WTC11 (cell line): ENCODE results near the gene MRPL34. TPM values are rescaled to one million over a fixed set of nuclear protein-coding genes. Genes with fewer than 3 reads are reported as not detected.
A peak's percentile ranks its signal among the peaks of the same experiment; 100 is the strongest.

Experiments
- ATAC-seq: fragments of 200-7000 bp; cut with Tn5 transposase; 2 replicates; pipeline ENCODE4 v1.10.0; 2021; ENCODE audit warnings: mild to moderate bottlenecking, moderate library complexity
- CTCF ChIA-PET: fragments of 300-600 bp; sonication (Branson Sonifier 250); formaldehyde crosslinking; loops from one replicate; lab custom pipeline; 2021; ENCODE audit warnings: antibody characterized with exemption; lab: Charles Lee
- POLR2A ChIA-PET: fragments of 350-600 bp; sonication (Branson Sonifier 250); formaldehyde crosslinking; loops from one replicate; lab custom pipeline; 2021; ENCODE audit warnings: antibody characterized with exemption; lab: Charles Lee
- DNase-seq: peaks from one replicate; pipeline ENCODE4 v3.0.0; 2021; ENCODE audit warnings: low spot score
- H3K27ac Mint-ChIP-seq: 2 replicates; pipeline ENCODE4 v1.8.0; 2021; ENCODE audit warnings: mixed read lengths
- H3K27me3 Mint-ChIP-seq: 2 replicates; pipeline ENCODE4 v1.8.0; 2021; ENCODE audit warnings: low read depth, mild to moderate bottlenecking, moderate library complexity, mixed read lengths
- H3K36me3 Mint-ChIP-seq: 2 replicates; pipeline ENCODE4 v1.8.0; 2021; ENCODE audit warnings: mixed read lengths
- H3K4me1 Mint-ChIP-seq: 2 replicates; pipeline ENCODE4 v1.8.0; 2022; ENCODE audit warnings: mixed read lengths
- H3K4me3 Mint-ChIP-seq: 2 replicates; pipeline ENCODE4 v1.8.0; 2021; ENCODE audit warnings: mild to moderate bottlenecking, moderate library complexity, mixed read lengths
- H3K9me3 Mint-ChIP-seq: 2 replicates; pipeline ENCODE4 v1.8.0; 2021; ENCODE audit warnings: mixed read lengths
- CREB1 ChIP-seq: sonication (generic); formaldehyde crosslinking; IDR thresholded peaks from 2 replicates; pipeline ENCODE4 v1.8.0; 2023; ENCODE audit warnings: mild to moderate bottlenecking, missing genetic modification reagents
- CTCF ChIP-seq: fragments of 200-600 bp; IDR thresholded peaks from 2 replicates; pipeline ENCODE4 v1.8.0; 2022; ENCODE audit warnings: antibody characterized with exemption
- FOXK1 ChIP-seq: sonication (generic); formaldehyde crosslinking; IDR thresholded peaks from 2 replicates; pipeline ENCODE4 v1.8.0; 2022; ENCODE audit warnings: mild to moderate bottlenecking, moderate library complexity, missing genetic modification reagents
- MLX ChIP-seq: sonication (generic); formaldehyde crosslinking; IDR thresholded peaks from 2 replicates; pipeline ENCODE4 v1.8.1; 2023; ENCODE audit warnings: mild to moderate bottlenecking, missing genetic modification reagents, moderate library complexity
- MYBL2 ChIP-seq: sonication (generic); formaldehyde crosslinking; IDR thresholded peaks from 2 replicates; pipeline ENCODE4 v1.8.1; 2023; ENCODE audit warnings: mild to moderate bottlenecking, moderate library complexity, missing genetic modification reagents
- SP1 ChIP-seq: sonication (generic); formaldehyde crosslinking; conservative IDR thresholded peaks from 2 replicates; pipeline ENCODE4 v1.8.1; 2022; ENCODE audit warnings: missing genetic modification reagents
- TEAD4 ChIP-seq: sonication (generic); formaldehyde crosslinking; IDR thresholded peaks from 2 replicates; pipeline ENCODE4 v1.8.0; 2022; ENCODE audit warnings: mild to moderate bottlenecking, missing genetic modification reagents
- ZBTB21 ChIP-seq: sonication (generic); formaldehyde crosslinking; IDR thresholded peaks from 2 replicates; pipeline ENCODE4 v1.8.1; 2023; ENCODE audit warnings: mild to moderate bottlenecking, missing genetic modification reagents, borderline replicate concordance
- ZNF121 ChIP-seq: sonication (generic); formaldehyde crosslinking; IDR thresholded peaks from 2 replicates; pipeline ENCODE4 v1.8.0; 2023; ENCODE audit warnings: missing genetic modification reagents
- ZNF416 ChIP-seq: fragments of 250-450 bp; sonication (Bioruptor Pico); IDR thresholded peaks from 2 replicates; pipeline ENCODE4 v1.9.0; 2021; ENCODE audit warnings: mild to moderate bottlenecking, inconsistent platforms
- total RNA-seq: library from RNA; stranded (reverse); gene quantifications from 3 replicates; pipeline ENCODE4 v1.2.3, GENCODE V29; 2021
- TF ChIP-seq, protein P1 (sequence below): sonication (generic); formaldehyde crosslinking; IDR thresholded peaks from 2 replicates; pipeline ENCODE4 v1.8.1; 2023; ENCODE audit warnings: mild to moderate bottlenecking, missing genetic modification reagents
- TF ChIP-seq, protein P2 (sequence below): sonication (generic); formaldehyde crosslinking; IDR thresholded peaks from 2 replicates; pipeline ENCODE4 v1.8.0; 2022; ENCODE audit warnings: mild to moderate bottlenecking, missing genetic modification reagents
- TF ChIP-seq, protein P3 (sequence below): fragments of 250-450 bp; sonication (Bioruptor Pico); conservative IDR thresholded peaks from 2 replicates; pipeline ENCODE4 v1.9.0; 2021; ENCODE audit warnings: mild to moderate bottlenecking
- TF ChIP-seq, protein P4 (sequence below): sonication (generic); formaldehyde crosslinking; IDR thresholded peaks from 2 replicates; pipeline ENCODE4 v1.8.0; 2023; ENCODE audit warnings: missing genetic modification reagents, mild to moderate bottlenecking, borderline replicate concordance

MRPL34 gene
- total RNA-seq, 1 experiment from 2014 or later, result 130 TPM

- TF ChIP-seq, protein P1, sequence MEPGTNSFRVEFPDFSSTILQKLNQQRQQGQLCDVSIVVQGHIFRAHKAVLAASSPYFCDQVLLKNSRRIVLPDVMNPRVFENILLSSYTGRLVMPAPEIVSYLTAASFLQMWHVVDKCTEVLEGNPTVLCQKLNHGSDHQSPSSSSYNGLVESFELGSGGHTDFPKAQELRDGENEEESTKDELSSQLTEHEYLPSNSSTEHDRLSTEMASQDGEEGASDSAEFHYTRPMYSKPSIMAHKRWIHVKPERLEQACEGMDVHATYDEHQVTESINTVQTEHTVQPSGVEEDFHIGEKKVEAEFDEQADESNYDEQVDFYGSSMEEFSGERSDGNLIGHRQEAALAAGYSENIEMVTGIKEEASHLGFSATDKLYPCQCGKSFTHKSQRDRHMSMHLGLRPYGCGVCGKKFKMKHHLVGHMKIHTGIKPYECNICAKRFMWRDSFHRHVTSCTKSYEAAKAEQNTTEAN (CRISPR knock-in tag), result 0 out of 2 replicates have a peak, but pooled peaks have one; percentile 51
- TF ChIP-seq MYBL2 (CRISPR knock-in tag), result 0 out of 2 replicates have a peak, but pooled peaks have one; percentile 72
- peak; percentile 46; the same call in 1 of the 2 replicates for TF ChIP-seq CREB1 (CRISPR knock-in tag)
- TF ChIP-seq FOXK1 (CRISPR knock-in tag), result peak; percentile 82
- TF ChIP-seq, protein P2, sequence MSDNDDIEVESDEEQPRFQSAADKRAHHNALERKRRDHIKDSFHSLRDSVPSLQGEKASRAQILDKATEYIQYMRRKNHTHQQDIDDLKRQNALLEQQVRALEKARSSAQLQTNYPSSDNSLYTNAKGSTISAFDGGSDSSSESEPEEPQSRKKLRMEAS (CRISPR knock-in tag), result peak; percentile 61; the same call in 1 of the 2 replicates
- TF ChIP-seq SP1 (CRISPR knock-in tag), result peak; percentile 99
These were observed 2.3 kb upstream of the MRPL34 start, which contains the start of gene ABHD8 (continued) for GRCh38 chr19:17303167-17303939.

DNA sequence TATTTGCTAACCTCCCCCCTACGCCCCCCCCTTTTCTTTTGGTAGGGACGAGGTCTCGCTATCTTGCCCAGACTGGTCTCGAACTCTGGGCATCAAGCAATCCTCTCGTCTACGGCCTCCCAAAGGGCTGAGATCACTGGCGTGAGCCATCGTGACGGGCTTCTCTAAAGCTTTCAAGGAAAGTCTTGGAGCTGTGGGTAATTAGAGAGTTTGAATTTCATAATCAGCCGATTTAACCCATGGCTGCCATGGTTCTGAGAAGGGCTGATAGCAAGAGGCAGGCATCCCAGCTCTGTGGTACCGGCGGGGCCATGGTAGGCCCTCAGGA lies 1.8 kb upstream of the MRPL34 start:
- no peak for ATAC-seq
- DNase-seq, result no peak
- peak overlapping the region; percentile 68 for H3K4me3 Mint-ChIP-seq
- no peak for TF ChIP-seq MLX
- TF ChIP-seq CTCF, result 0 out of 2 replicates have a peak, but pooled peaks have one; percentile 2
- TF ChIP-seq ZBTB21 (CRISPR knock-in tag), result no peak
- no peak for TF ChIP-seq TEAD4
- TF ChIP-seq ZNF416 (CRISPR knock-in tag), result no peak
- H3K27ac Mint-ChIP-seq, result peak overlapping the region; percentile 57; the same call in 1 of the 2 replicates
- peaks cover 37% of the 10 kb centered on the region for H3K4me1 Mint-ChIP-seq
- H3K36me3 Mint-ChIP-seq, result peaks cover 6% of the 10 kb centered on the region
- H3K9me3 Mint-ChIP-seq, result no peaks in the 10 kb centered on the region
- ChIA-PET POLR2A (no interaction called here), CTCF (interaction anchor here (0.7 to 2.1 kb wide), 7 partner anchors 11 to 178 kb away, joined by 3 to 8 read pairs (median 4); no protein-coding TSS in a partner anchor)
- H3K27me3 Mint-ChIP-seq, result no peaks in the 10 kb centered on the region

DNA sequence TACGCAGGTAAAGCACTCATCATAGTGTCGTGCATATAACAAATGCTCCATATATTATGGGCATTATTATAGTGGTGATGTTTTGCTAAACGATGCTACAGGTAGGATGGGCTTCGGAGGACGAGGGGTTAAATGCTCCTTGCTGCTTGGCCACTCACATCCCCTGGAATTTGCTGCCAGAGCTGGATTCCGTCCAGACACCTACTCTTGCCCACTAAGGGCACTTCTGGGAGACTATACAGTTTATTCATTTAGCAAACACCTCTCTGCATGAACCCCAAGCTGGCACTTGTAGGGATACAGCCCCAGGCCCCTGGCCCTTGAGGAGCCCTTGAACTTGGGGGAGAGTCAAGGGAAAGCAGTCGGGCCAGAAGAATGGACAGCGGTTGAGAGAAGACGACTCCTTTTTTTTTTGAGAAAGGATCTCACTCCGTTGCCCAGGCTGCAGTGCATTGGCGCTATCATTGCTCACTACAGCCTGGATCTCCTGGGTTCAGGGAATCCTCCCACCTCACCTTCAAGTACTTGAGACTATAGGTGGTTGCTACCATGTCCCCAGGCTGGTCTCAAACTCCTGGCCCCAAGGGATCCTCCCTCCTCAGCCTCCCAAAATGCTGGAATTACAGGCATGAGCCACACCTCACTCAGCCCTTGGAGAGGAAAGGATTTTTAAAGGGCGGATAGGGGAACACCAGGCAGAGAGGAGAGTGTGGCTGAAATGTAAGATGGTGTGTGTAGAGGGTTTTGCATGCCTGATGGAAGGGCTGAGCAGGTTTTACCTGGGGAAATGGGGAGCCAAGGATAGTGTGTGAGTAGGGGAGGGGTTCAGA lies 1.1 kb upstream of the MRPL34 start:
- H3K9me3 Mint-ChIP-seq, result no peaks in the 10 kb centered on the region
- peaks cover 5% of the 10 kb centered on the region for H3K36me3 Mint-ChIP-seq
- peak overlapping the region; percentile 81 for H3K27ac Mint-ChIP-seq
- DNase-seq, result no peak
- H3K4me1 Mint-ChIP-seq, result peaks cover 39% of the 10 kb centered on the region
- no peaks in the 10 kb centered on the region for H3K27me3 Mint-ChIP-seq
- H3K4me3 Mint-ChIP-seq, result peak overlapping the region; percentile 89
- CTCF ChIA-PET, result interaction anchor here (0.5 to 3.1 kb wide), 27 partner anchors 8 to 272 kb away, joined by 3 to 60 read pairs (median 5); partner anchors contain the start of genes ANKLE1, BABAM1 and USE1
- ATAC-seq, result no peak
- TF ChIP-seq, protein P3, sequence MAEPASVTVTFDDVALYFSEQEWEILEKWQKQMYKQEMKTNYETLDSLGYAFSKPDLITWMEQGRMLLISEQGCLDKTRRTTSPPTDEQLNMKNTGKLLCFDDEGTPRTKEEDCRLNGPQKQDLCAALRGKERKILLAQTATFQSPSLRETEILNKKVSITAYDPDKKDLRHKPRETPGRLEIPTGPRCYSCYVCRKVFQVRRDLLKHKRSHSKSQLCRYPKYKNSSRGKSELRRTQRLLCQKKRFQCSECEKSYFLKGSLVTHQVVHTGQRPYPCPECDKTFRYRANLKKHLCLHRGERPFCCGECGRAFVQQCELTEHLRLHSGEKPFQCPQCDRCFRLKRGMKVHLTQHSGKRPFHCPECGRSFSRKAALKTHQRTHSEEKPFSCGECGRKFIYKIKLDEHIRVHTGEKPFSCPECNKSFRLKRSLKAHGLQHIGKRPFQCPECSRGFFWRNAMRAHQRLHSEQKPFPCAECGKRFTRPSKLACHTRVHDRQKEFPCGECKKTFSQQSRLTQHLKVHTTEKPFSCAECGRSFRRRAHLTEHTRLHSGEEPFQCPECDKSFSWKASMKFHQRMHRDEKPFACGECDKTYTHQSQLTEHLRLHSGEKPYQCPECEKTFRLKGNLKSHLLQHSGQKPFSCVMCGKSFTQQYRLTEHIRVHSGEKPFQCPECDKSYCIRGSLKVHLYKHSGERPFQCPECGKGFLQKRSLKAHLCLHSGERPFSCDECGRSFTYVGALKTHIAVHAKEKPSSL (CRISPR knock-in tag), result no peak
- TF ChIP-seq, protein P4, sequence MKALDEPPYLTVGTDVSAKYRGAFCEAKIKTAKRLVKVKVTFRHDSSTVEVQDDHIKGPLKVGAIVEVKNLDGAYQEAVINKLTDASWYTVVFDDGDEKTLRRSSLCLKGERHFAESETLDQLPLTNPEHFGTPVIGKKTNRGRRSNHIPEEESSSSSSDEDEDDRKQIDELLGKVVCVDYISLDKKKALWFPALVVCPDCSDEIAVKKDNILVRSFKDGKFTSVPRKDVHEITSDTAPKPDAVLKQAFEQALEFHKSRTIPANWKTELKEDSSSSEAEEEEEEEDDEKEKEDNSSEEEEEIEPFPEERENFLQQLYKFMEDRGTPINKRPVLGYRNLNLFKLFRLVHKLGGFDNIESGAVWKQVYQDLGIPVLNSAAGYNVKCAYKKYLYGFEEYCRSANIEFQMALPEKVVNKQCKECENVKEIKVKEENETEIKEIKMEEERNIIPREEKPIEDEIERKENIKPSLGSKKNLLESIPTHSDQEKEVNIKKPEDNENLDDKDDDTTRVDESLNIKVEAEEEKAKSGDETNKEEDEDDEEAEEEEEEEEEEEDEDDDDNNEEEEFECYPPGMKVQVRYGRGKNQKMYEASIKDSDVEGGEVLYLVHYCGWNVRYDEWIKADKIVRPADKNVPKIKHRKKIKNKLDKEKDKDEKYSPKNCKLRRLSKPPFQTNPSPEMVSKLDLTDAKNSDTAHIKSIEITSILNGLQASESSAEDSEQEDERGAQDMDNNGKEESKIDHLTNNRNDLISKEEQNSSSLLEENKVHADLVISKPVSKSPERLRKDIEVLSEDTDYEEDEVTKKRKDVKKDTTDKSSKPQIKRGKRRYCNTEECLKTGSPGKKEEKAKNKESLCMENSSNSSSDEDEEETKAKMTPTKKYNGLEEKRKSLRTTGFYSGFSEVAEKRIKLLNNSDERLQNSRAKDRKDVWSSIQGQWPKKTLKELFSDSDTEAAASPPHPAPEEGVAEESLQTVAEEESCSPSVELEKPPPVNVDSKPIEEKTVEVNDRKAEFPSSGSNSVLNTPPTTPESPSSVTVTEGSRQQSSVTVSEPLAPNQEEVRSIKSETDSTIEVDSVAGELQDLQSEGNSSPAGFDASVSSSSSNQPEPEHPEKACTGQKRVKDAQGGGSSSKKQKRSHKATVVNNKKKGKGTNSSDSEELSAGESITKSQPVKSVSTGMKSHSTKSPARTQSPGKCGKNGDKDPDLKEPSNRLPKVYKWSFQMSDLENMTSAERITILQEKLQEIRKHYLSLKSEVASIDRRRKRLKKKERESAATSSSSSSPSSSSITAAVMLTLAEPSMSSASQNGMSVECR, result no peak
- peak; percentile 89; the same call in 1 of the 2 replicates for TF ChIP-seq ZNF121 (CRISPR knock-in tag)
- POLR2A ChIA-PET, result interaction anchor here (0.5 to 1.3 kb wide), 8 partner anchors 8 to 100 kb away, joined by 3 to 17 read pairs (median 6); partner anchors contain the start of gene BST2
